Upper lobe of left lung (tissue), 6 donors: ENCODE data around the gene PKMYT1. TPM values are rescaled to one million over a fixed set of nuclear protein-coding genes. Genes with fewer than 3 reads are reported as not detected.
A peak's percentile ranks its signal among the peaks of the same experiment; 100 is the strongest.

Source experiments
- ATAC-seq, 2 donors: fragments of 200-7000 bp; cut with Tn5 transposase; one replicate each; pipeline ENCODE4 v1.9.1; 2022; ENCODE audit warnings: mild to moderate bottlenecking in 2 of 2, moderate library complexity in 2 of 2; ENCODE audit not compliant: low FRiP score in 2 of 2
- DNase-seq, 2 donors: peaks; one replicate each; pipeline ENCODE4 v3.0.0-alpha.2; 2019 to 2020
- H3K27ac ChIP-seq, 4 donors: fragments of 200-600 bp; sonication (generic); one replicate each; pipeline ENCODE4 v1.5.1; 2016 to 2019
- H3K27me3 ChIP-seq, 4 donors: fragments of 200-600 bp; sonication (generic); one replicate each; pipeline ENCODE4 v1.5.1; 2017 to 2019
- H3K36me3 ChIP-seq, 4 donors: fragments of 200-600 bp; sonication (generic); one replicate each; pipeline ENCODE4 v1.5.1; 2016 to 2019
- H3K4me1 ChIP-seq, 4 donors: fragments of 200-600 bp; sonication (generic); one replicate each; pipeline ENCODE4 v1.5.1; 2018 to 2019
- H3K4me3 ChIP-seq, 4 donors: fragments of 200-600 bp; sonication (generic); one replicate each; pipeline ENCODE4 v1.5.1; 2017 to 2019; ENCODE audit warnings: mild to moderate bottlenecking in 2 of 4, moderate library complexity in 1 of 4
- H3K9me3 ChIP-seq, 4 donors: fragments of 200-600 bp; sonication (generic); one replicate each; pipeline ENCODE4 v1.5.1; 2018 to 2019
- EP300 ChIP-seq, 4 donors: sonication (generic); formaldehyde crosslinking; IDR thresholded peaks; one replicate each; pipeline ENCODE4 v1.5.1; 2017; ENCODE audit warnings: antibody characterized with exemption in 4 of 4, control low read depth in 2 of 4
- POLR2A ChIP-seq, 4 donors: fragments of 450-650 bp; IDR thresholded peaks; one replicate each; pipeline ENCODE4 v1.5.1; 2016 to 2017; ENCODE audit warnings: antibody characterized with exemption in 4 of 4, mild to moderate bottlenecking in 2 of 4
- POLR2AphosphoS5 ChIP-seq, 2 donors: sonication (generic); formaldehyde crosslinking; IDR thresholded peaks; one replicate each; pipeline ENCODE4 v1.5.1; 2017; ENCODE audit warnings: antibody characterized with exemption in 2 of 2
- WGBS, 2 donors: methylation state at CpG; one replicate each; pipeline ENCODE4 v1.1.5; 2017 to 2018; 5-methylcytosine and 5-hydroxymethylcytosine counted together
- total RNA-seq, 6 donors: library from RNA; depleted of rRNA in 4 of 6; stranded (reverse); fragments of >200 nt in 4 of 6; gene quantifications; one replicate each; pipeline versions ENCODE4 v1.1.0 to v1.2.1, GENCODE V29; 2016 to 2021
- TF ChIP-seq, protein P1 (sequence below), 6 experiments: fragments of 450-650 bp in 4 of 6; fragments of 200-600 bp in 2 of 6; sonication (generic) in 2 of 6; IDR thresholded peaks; one replicate each; pipeline ENCODE4 v1.5.1; 2016 to 2019; ENCODE audit warnings: antibody characterized with exemption in 6 of 6
- donor health status: DM: no; HTN: no; CAD: no; lungs with moderate emphysema.
- donor health status: DM: no; HTN: yes; CAD: no; lungs with severe emphysema.

PKMYT1 gene
- total RNA-seq, 6 donors from 2014 or later, result 0.39 to 19.1 (median 5.4) TPM

DNA sequence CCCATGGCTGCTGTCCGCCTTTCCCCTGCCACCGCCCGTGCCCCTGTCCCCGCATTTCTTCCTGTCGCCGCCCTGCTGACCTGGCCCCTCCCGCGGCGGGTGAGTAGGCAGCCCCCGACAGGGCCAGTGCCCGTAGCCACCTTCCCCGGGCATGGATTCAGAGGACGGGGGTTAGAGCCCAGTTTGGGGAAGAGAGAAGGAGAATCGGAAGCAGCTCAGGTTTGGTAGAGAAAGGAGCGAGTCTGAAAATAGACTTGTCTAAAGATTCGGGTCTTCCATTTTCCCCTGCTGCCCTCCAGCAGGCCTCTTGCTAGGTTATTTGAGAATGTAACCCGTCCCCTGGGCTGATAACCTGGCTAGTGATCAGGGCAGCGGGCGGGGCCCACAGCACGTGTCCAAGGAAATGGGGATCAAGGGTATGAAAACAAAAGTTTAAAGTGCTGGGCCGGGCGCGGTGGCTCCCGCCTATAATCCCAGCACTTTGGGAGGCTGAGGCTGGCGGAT, 24.6 kb upstream of the PKMYT1 start:
- ATAC-seq (no peak), DNase-seq (peak in 1 of 2 donors; percentile 82)
- H3K4me1 ChIP-seq, result peaks cover 20 to 46% (median 29%) of the 10 kb centered on the region in 4 donors
- WGBS, 2 donors, result 8 to 15% methylated on average over 19 to 25 of the region's 25 CpGs
- H3K27ac ChIP-seq, result peak overlapping the region; percentile 49 to 86 (median 74)
- H3K9me3 ChIP-seq, result no peaks in the 10 kb centered on the region
- TF ChIP-seq POLR2A (IDR thresholded peaks at IDR 0.05) (peak in 1 of 4 donors; percentile 50), EP300 (IDR thresholded peaks at IDR 0.05) (no peak), POLR2AphosphoS5 (IDR thresholded peaks at IDR 0.05) (peak in 1 of 2 donors; percentile 48)
- TF ChIP-seq, protein P1, sequence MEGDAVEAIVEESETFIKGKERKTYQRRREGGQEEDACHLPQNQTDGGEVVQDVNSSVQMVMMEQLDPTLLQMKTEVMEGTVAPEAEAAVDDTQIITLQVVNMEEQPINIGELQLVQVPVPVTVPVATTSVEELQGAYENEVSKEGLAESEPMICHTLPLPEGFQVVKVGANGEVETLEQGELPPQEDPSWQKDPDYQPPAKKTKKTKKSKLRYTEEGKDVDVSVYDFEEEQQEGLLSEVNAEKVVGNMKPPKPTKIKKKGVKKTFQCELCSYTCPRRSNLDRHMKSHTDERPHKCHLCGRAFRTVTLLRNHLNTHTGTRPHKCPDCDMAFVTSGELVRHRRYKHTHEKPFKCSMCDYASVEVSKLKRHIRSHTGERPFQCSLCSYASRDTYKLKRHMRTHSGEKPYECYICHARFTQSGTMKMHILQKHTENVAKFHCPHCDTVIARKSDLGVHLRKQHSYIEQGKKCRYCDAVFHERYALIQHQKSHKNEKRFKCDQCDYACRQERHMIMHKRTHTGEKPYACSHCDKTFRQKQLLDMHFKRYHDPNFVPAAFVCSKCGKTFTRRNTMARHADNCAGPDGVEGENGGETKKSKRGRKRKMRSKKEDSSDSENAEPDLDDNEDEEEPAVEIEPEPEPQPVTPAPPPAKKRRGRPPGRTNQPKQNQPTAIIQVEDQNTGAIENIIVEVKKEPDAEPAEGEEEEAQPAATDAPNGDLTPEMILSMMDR (IDR thresholded peaks at IDR 0.05), result no peak
- no peaks in the 10 kb centered on the region for H3K27me3 ChIP-seq
- H3K36me3 ChIP-seq, result no peaks in the 10 kb centered on the region
- peak overlapping the region in 3 of 4 donors; percentile 46 to 51 (median 49) for H3K4me3 ChIP-seq

DNA sequence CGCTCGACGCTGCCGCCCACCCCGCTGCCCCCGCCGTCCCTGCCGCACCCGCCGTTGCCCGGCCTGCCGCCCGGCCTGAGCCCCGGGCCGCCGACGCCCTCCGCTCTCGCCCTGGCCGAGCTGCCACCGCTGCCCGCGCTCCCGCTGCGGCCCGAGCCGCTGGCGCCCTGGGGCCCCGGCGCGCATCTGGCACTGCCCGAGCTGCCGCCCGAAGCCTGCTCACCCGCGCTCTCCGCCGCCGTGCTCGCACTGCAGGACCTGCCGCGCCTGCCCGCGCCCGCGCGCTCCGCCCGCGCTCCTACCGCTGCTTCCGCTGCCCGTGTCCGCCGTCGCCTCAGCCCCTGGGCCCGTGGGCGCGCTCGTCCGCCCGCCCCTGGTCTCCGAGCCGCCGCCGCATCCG, 24.1 kb upstream of the PKMYT1 start:
- Histone ChIP-seq H3K36me3 (no peaks in the 10 kb centered on the region), H3K27ac (peak overlapping the region in 1 of 4 donors; percentile 86), H3K4me1 (peaks cover 20 to 40% (median 27%) of the 10 kb centered on the region in 4 donors), H3K27me3 (no peaks in the 10 kb centered on the region), H3K4me3 (peak overlapping the region in 3 of 4 donors; percentile 46 to 51 (median 49)), H3K9me3 (no peaks in the 10 kb centered on the region)
- DNase-seq, result no peak
- 7% methylated on average over 3 of the region's 67 CpGs; no CpG with 5 or more reads in 1 of the 2 donors for WGBS, 2 donors
- TF ChIP-seq, protein P1 (IDR thresholded peaks at IDR 0.05), result no peak
- TF ChIP-seq POLR2A (IDR thresholded peaks at IDR 0.05), result no peak
- no peak for TF ChIP-seq EP300 (IDR thresholded peaks at IDR 0.05)
- TF ChIP-seq POLR2AphosphoS5 (IDR thresholded peaks at IDR 0.05), result no peak
- ATAC-seq, result no peak

DNA sequence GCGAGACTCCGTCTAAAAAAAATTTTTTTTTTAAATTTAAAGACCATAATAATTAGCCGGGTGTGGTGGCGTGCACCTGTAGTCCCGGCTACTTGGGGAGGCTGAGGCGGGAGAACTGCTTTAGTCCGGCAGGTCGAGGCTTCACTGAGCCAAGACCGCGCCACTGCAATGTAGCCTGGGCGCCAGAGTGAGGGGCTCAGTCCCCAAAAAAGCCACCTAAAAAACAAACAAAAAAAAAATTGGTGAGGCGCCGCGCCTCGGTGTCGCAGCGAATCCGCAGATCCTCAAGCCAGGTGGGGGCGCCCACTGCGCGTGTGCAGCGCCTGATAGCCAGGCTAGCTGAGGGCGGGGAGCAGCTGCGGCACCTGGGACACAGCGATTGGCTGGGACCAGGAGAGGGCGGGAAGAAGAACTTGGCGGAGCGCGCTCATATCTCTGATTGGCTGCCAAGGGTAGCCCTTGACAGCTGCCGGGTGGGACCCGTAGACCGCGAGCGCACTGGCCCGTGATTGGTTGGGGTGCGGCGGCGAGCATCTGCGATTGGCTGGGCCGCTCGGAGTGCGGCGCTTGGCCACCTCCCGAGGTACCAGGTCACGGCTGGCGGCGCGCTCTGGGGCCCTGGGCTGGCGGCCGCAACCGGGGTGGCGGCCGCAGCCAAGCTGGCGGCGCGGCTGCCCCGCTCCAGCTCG, 23.5 kb upstream of the PKMYT1 start:
- Histone ChIP-seq H3K36me3 (no peaks in the 10 kb centered on the region), H3K27ac (peak overlapping the region in 1 of 4 donors; percentile 86), H3K4me1 (peaks cover 20 to 35% (median 23%) of the 10 kb centered on the region in 4 donors), H3K27me3 (no peaks in the 10 kb centered on the region), H3K9me3 (no peaks in the 10 kb centered on the region), H3K4me3 (peak overlapping the region in 3 of 4 donors; percentile 45 to 51 (median 46))
- ATAC-seq (peak; percentile 98), DNase-seq (peak; percentile 98 to 99)
- WGBS, 2 donors, result 12 to 24% methylated on average over 18 to 38 of the region's 58 CpGs
- TF ChIP-seq POLR2AphosphoS5 (IDR thresholded peaks at IDR 0.05), result peak in 1 of 2 donors; percentile 41
- TF ChIP-seq, protein P1 (IDR thresholded peaks at IDR 0.05), result peak in 4 of 6 experiments; percentile 35 to 88 (median 53)
- no peak for TF ChIP-seq EP300 (IDR thresholded peaks at IDR 0.05)
- peak in 1 of 4 donors; percentile 72 for TF ChIP-seq POLR2A (IDR thresholded peaks at IDR 0.05)

DNA sequence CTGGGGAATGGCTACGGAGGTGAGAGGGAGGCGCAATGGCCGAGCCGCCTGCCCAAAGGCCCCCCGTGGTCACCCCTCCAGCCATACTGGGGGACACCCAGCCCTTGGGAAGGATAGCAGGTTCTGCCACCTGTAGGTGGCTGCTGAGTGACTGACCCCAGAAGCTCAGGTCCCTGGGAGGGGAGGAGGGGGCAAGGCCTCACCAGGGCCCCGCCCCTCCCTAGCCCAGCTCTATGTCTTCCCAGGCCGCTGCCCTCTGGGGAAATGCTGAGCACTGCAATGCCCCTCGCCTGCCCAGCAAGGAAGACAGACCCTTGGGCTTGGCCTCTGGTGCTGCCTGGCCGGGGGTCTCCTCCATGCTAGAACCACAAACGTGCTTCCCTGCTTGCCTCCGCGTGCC, 21.1 kb upstream of the PKMYT1 start:
- peaks cover 3 to 15% (median 8%) of the 10 kb centered on the region in 4 donors for H3K4me1 ChIP-seq
- DNase-seq (no peak), ATAC-seq (no peak)
- TF ChIP-seq EP300 (IDR thresholded peaks at IDR 0.05) (no peak), POLR2A (IDR thresholded peaks at IDR 0.05) (no peak), POLR2AphosphoS5 (IDR thresholded peaks at IDR 0.05) (no peak)
- TF ChIP-seq, protein P1 (IDR thresholded peaks at IDR 0.05), result no peak
- no peaks in the 10 kb centered on the region for H3K9me3 ChIP-seq
- H3K27me3 ChIP-seq, result no peaks in the 10 kb centered on the region
- H3K27ac ChIP-seq, result no peak overlapping the region
- 64 to 81% methylated on average over 5 to 9 of the region's 12 CpGs for WGBS, 2 donors
- no peak overlapping the region for H3K4me3 ChIP-seq
- no peaks in the 10 kb centered on the region for H3K36me3 ChIP-seq
